C4-2B (cell line): ENCODE data around the gene SPOCK1.

Source experiments
- ZFX ChIP-seq: fragments of 450-650 bp; IDR thresholded peaks from 2 replicates; pipeline ENCODE4 v1.6.1; 2017
- TF ChIP-seq, protein P1 (sequence below): fragments of 450-650 bp; conservative IDR thresholded peaks from 2 replicates; pipeline ENCODE4 v1.5.1; 2017; ENCODE audit warnings: mild to moderate bottlenecking

GRCh38 chr5:137402436-137403187 is 96.5 kb downstream of the SPOCK1 start:
- TF ChIP-seq, protein P1, sequence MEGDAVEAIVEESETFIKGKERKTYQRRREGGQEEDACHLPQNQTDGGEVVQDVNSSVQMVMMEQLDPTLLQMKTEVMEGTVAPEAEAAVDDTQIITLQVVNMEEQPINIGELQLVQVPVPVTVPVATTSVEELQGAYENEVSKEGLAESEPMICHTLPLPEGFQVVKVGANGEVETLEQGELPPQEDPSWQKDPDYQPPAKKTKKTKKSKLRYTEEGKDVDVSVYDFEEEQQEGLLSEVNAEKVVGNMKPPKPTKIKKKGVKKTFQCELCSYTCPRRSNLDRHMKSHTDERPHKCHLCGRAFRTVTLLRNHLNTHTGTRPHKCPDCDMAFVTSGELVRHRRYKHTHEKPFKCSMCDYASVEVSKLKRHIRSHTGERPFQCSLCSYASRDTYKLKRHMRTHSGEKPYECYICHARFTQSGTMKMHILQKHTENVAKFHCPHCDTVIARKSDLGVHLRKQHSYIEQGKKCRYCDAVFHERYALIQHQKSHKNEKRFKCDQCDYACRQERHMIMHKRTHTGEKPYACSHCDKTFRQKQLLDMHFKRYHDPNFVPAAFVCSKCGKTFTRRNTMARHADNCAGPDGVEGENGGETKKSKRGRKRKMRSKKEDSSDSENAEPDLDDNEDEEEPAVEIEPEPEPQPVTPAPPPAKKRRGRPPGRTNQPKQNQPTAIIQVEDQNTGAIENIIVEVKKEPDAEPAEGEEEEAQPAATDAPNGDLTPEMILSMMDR: no peak
- TF ChIP-seq ZFX: no peak
